ENCODE measurements around the gene VPS13C.

Gene VPS13C

GRCh38 chr15:61996056-61996635 is 64.1 kb downstream of the VPS13C start:
- no peak for DNase-seq (ENCODE audit: low spot score)
- POLR2A ChIA-PET (ENCODE audit: low non-redundant PET) = no interaction called here
- TF ChIP-seq CTCF (conservative IDR thresholded peaks at IDR 0.05; ENCODE audit: low read depth) = no peak
- no peak overlapping the region for H3K27ac ChIP-seq
- CTCF ChIA-PET = no interaction called here

GRCh38 chr15:61994216-61994615 is 66.0 kb downstream of the VPS13C start:
- DNase-seq (ENCODE audit: low spot score) = peak; percentile 3
- TF ChIP-seq CTCF (conservative IDR thresholded peaks at IDR 0.05; ENCODE audit: low read depth) = no peak
- H3K27ac ChIP-seq = no peak overlapping the region
- ChIA-PET POLR2A (ENCODE audit: low non-redundant PET) (no interaction called here), CTCF (no interaction called here)

GRCh38 chr15:61992518-61992917 is 67.7 kb downstream of the VPS13C start:
- POLR2A ChIA-PET (ENCODE audit: low non-redundant PET) = no interaction called here
- H3K27ac ChIP-seq = no peak overlapping the region
- CTCF ChIA-PET = interaction anchor here (0.6 to 0.7 kb wide), 5 partner anchors 8 to 1173 kb away, joined by 3 to 4 read pairs (median 3); no protein-coding TSS in a partner anchor
- TF ChIP-seq CTCF (conservative IDR thresholded peaks at IDR 0.05; ENCODE audit: low read depth) = no peak
- no peak for DNase-seq (ENCODE audit: low spot score)

- CTCF ChIA-PET = no interaction called here
- no peak for TF ChIP-seq CTCF (conservative IDR thresholded peaks at IDR 0.05; ENCODE audit: low read depth)
- POLR2A ChIA-PET (ENCODE audit: low non-redundant PET) = no interaction called here
- no peak for DNase-seq (ENCODE audit: low spot score)
- no peak overlapping the region for H3K27ac ChIP-seq
Observed at GRCh38 chr15:61989667-61990066, 70.6 kb downstream of the VPS13C start.

GRCh38 chr15:61987824-61988223 is 72.4 kb downstream of the VPS13C start:
- no peak for TF ChIP-seq CTCF (conservative IDR thresholded peaks at IDR 0.05; ENCODE audit: low read depth)
- DNase-seq (ENCODE audit: low spot score) = no peak
- H3K27ac ChIP-seq = no peak overlapping the region
- ChIA-PET POLR2A (ENCODE audit: low non-redundant PET) (no interaction called here), CTCF (no interaction called here)

- peak; percentile 13 for DNase-seq (ENCODE audit: low spot score)
- TF ChIP-seq CTCF (conservative IDR thresholded peaks at IDR 0.05; ENCODE audit: low read depth) = no peak
- ChIA-PET CTCF (interaction anchor here (0.6 kb wide), 1 partner anchor 356 kb away, joined by 3 read pairs; no protein-coding TSS in a partner anchor), POLR2A (ENCODE audit: low non-redundant PET) (no interaction called here)
- no peak overlapping the region for H3K27ac ChIP-seq
Observed at GRCh38 chr15:61983081-61983480, 77.2 kb downstream of the VPS13C start.

Measured in RWPE1 (cell line).